ENCODE data around the gene SSTR3.
"Not testable (repeated sequence)": the region's sequence is repeated elsewhere in the genome, so short reads cannot be mapped to it uniquely, and the experiment has no call there.

Gene SSTR3

GRCh38 chr22:37253126-37253660 is 40.9 kb upstream of the SSTR3 start:
- no peaks in the 10 kb centered on the region for H3K9me3 ChIP-seq (ENCODE audit: control insufficient read depth, low read depth, low read length)
- no peaks in the 10 kb centered on the region for H3K4me1 ChIP-seq (ENCODE audit: control insufficient read depth, low read depth, low read length)
- H3K27ac ChIP-seq (ENCODE audit: low read length) = no peak overlapping the region
- no peaks in the 10 kb centered on the region for H3K27me3 ChIP-seq (ENCODE audit: control insufficient read depth, insufficient read depth, low read length)
- no peak overlapping the region for H3K4me3 ChIP-seq (ENCODE audit: low read length)
- no peak overlapping the region for H3K9ac ChIP-seq (ENCODE audit: low read length)
- no peaks in the 10 kb centered on the region for H3K36me3 ChIP-seq (ENCODE audit: control insufficient read depth, low read depth, low read length)

DNA sequence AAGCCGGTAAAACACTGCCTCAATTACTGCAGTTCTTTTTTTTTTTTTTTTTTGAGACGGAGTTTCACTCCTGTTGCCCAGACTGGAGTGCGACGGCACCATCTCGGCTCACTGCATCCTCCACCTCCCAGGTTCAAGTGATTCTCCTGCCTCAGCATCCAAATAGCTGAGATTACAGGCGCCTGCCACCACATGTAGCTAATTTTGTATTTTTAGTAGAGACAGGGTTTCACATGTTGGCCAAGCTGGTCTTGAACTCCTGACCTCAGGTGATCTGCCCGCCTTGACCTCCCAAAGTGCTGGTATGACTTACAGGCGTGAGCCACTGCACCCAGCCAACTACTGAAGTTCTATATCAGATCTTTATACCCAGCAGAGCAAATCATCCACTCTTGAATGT is 39.6 kb upstream of the SSTR3 start:
- H3K27me3 ChIP-seq (ENCODE audit: control insufficient read depth, insufficient read depth, low read length); H3K9ac ChIP-seq (ENCODE audit: low read length); H3K9me3 ChIP-seq (ENCODE audit: control insufficient read depth, low read depth, low read length); H3K36me3 ChIP-seq (ENCODE audit: control insufficient read depth, low read depth, low read length); H3K4me3 ChIP-seq (ENCODE audit: low read length); H3K27ac ChIP-seq (ENCODE audit: low read length); H3K4me1 ChIP-seq (ENCODE audit: control insufficient read depth, low read depth, low read length): not testable (repeated sequence)

DNA sequence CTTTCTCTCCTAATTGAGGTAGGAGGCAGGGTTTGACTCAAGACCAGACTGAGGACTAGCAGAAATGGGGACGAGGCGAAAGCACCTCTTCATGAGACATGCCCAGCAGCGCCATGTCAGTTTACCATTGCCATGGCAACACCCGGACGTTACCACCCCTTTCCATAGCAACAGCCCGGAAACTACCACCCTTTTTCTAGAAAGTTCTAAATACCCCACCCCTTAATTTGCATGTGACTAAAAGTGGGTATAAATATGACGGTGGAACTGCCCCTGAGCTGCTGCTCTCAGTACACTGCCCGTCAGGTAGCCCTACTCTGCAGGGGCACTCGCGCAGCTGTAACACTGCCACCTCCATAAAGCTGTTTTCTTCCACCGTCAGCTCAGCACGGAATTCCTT is 37.7 kb upstream of the SSTR3 start:
- no peaks in the 10 kb centered on the region for H3K36me3 ChIP-seq (ENCODE audit: control insufficient read depth, low read depth, low read length)
- no peak overlapping the region for H3K4me3 ChIP-seq (ENCODE audit: low read length)
- no peak overlapping the region for H3K9ac ChIP-seq (ENCODE audit: low read length)
- H3K27me3 ChIP-seq (ENCODE audit: control insufficient read depth, insufficient read depth, low read length) = no peaks in the 10 kb centered on the region
- no peaks in the 10 kb centered on the region for H3K4me1 ChIP-seq (ENCODE audit: control insufficient read depth, low read depth, low read length)
- no peaks in the 10 kb centered on the region for H3K9me3 ChIP-seq (ENCODE audit: control insufficient read depth, low read depth, low read length)
- no peak overlapping the region for H3K27ac ChIP-seq (ENCODE audit: low read length)

GRCh38 chr22:37248251-37248650 is 36.0 kb upstream of the SSTR3 start:
- Histone ChIP-seq H3K36me3 (ENCODE audit: control insufficient read depth, low read depth, low read length) (no peaks in the 10 kb centered on the region), H3K27ac (ENCODE audit: low read length) (no peak overlapping the region), H3K4me3 (ENCODE audit: low read length) (no peak overlapping the region), H3K27me3 (ENCODE audit: control insufficient read depth, insufficient read depth, low read length) (no peaks in the 10 kb centered on the region), H3K4me1 (ENCODE audit: control insufficient read depth, low read depth, low read length) (no peaks in the 10 kb centered on the region), H3K9me3 (ENCODE audit: control insufficient read depth, low read depth, low read length) (no peaks in the 10 kb centered on the region), H3K9ac (ENCODE audit: low read length) (no peak overlapping the region)

GRCh38 chr22:37245740-37246139 is 33.5 kb upstream of the SSTR3 start:
- Histone ChIP-seq H3K4me1 (ENCODE audit: control insufficient read depth, low read depth, low read length) (no peaks in the 10 kb centered on the region), H3K27me3 (ENCODE audit: control insufficient read depth, insufficient read depth, low read length) (no peaks in the 10 kb centered on the region), H3K4me3 (ENCODE audit: low read length) (no peak overlapping the region), H3K9me3 (ENCODE audit: control insufficient read depth, low read depth, low read length) (no peaks in the 10 kb centered on the region), H3K27ac (ENCODE audit: low read length) (no peak overlapping the region), H3K36me3 (ENCODE audit: control insufficient read depth, low read depth, low read length) (no peaks in the 10 kb centered on the region), H3K9ac (ENCODE audit: low read length) (no peak overlapping the region)

GRCh38 chr22:37244922-37245722 is 32.8 kb upstream of the SSTR3 start:
- no peaks in the 10 kb centered on the region for H3K27me3 ChIP-seq (ENCODE audit: control insufficient read depth, insufficient read depth, low read length)
- H3K9ac ChIP-seq (ENCODE audit: low read length) = no peak overlapping the region
- no peaks in the 10 kb centered on the region for H3K36me3 ChIP-seq (ENCODE audit: control insufficient read depth, low read depth, low read length)
- no peaks in the 10 kb centered on the region for H3K9me3 ChIP-seq (ENCODE audit: control insufficient read depth, low read depth, low read length)
- no peaks in the 10 kb centered on the region for H3K4me1 ChIP-seq (ENCODE audit: control insufficient read depth, low read depth, low read length)
- no peak overlapping the region for H3K27ac ChIP-seq (ENCODE audit: low read length)
- H3K4me3 ChIP-seq (ENCODE audit: low read length) = no peak overlapping the region

- no peaks in the 10 kb centered on the region for H3K27me3 ChIP-seq (ENCODE audit: control insufficient read depth, insufficient read depth, low read length)
- H3K4me1 ChIP-seq (ENCODE audit: control insufficient read depth, low read depth, low read length) = no peaks in the 10 kb centered on the region
- no peaks in the 10 kb centered on the region for H3K36me3 ChIP-seq (ENCODE audit: control insufficient read depth, low read depth, low read length)
- no peak within 1 kb of the TSS for H3K4me3 ChIP-seq (ENCODE audit: low read length)
- H3K27ac ChIP-seq (ENCODE audit: low read length) = no peak within 1 kb of the TSS
- H3K9me3 ChIP-seq (ENCODE audit: control insufficient read depth, low read depth, low read length) = no peaks in the 10 kb centered on the region
- H3K9ac ChIP-seq (ENCODE audit: low read length) = no peak within 1 kb of the TSS
These were observed 32.0 kb upstream of the SSTR3 start, which contains the start of gene RAC2 for GRCh38 chr22:37244114-37244921. RAC2 (minus strand) TSS chr22:37244269; CDS start chr22:37244148, 121 bp downstream.

GRCh38 chr22:37243402-37244113 is 31.3 kb upstream of the SSTR3 start:
- Histone ChIP-seq H3K27ac (ENCODE audit: low read length) (no peak overlapping the region), H3K4me3 (ENCODE audit: low read length) (no peak overlapping the region), H3K27me3 (ENCODE audit: control insufficient read depth, insufficient read depth, low read length) (no peaks in the 10 kb centered on the region), H3K9ac (ENCODE audit: low read length) (no peak overlapping the region), H3K36me3 (ENCODE audit: control insufficient read depth, low read depth, low read length) (no peaks in the 10 kb centered on the region), H3K9me3 (ENCODE audit: control insufficient read depth, low read depth, low read length) (no peaks in the 10 kb centered on the region), H3K4me1 (ENCODE audit: control insufficient read depth, low read depth, low read length) (no peaks in the 10 kb centered on the region)

- no peak overlapping the region for H3K4me3 ChIP-seq (ENCODE audit: low read length)
- H3K9me3 ChIP-seq (ENCODE audit: control insufficient read depth, low read depth, low read length) = no peaks in the 10 kb centered on the region
- H3K9ac ChIP-seq (ENCODE audit: low read length) = no peak overlapping the region
- no peaks in the 10 kb centered on the region for H3K4me1 ChIP-seq (ENCODE audit: control insufficient read depth, low read depth, low read length)
- H3K36me3 ChIP-seq (ENCODE audit: control insufficient read depth, low read depth, low read length) = no peaks in the 10 kb centered on the region
- no peaks in the 10 kb centered on the region for H3K27me3 ChIP-seq (ENCODE audit: control insufficient read depth, insufficient read depth, low read length)
- no peak overlapping the region for H3K27ac ChIP-seq (ENCODE audit: low read length)
These were observed 30.2 kb upstream of the SSTR3 start for GRCh38 chr22:37242395-37242918.

DNA sequence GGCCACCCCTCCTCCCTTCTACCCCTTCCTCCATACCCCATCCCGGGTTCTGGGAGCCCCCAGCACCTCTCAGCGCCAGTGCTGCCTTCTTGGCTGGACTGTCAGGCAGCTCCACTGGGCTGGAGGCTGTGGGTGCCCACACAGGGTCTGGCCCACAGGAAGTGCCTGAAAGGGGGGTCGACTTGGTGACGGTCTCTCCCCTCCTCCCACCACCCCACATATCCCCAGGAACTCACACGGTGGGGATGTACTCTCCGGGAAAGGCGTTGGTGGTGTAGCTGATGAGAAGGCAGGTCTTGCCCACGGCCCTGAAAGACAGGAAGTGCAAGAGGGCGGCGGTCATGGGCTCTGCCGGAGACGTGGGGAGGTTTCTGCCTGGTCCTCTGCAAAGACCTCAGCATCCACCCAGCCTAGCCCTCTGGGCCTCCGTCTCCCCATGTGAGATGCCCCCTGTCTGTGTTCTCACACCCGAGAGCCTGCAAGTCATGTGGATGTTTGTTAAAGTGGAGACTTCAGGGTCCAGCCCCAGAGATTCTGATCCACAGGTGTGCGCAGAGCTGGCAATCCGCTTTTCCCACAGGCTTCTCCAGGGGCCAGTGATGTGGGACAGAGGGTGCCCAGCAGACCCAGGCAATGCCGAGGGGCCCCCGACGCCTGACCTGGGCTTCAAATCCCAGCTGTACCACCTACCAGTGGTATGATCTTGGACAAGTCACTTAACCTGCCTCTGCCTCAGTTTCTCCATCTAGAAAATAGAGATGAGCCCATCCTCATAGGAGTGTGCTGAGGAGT is 29.3 kb upstream of the SSTR3 start:
- H3K9ac ChIP-seq (ENCODE audit: low read length) = no peak overlapping the region
- H3K4me1 ChIP-seq (ENCODE audit: control insufficient read depth, low read depth, low read length) = no peaks in the 10 kb centered on the region
- H3K4me3 ChIP-seq (ENCODE audit: low read length) = no peak overlapping the region

More for the DNA sequence above, 29.3 kb upstream of the SSTR3 start:
- Histone ChIP-seq H3K36me3 (ENCODE audit: control insufficient read depth, low read depth, low read length) (no peaks in the 10 kb centered on the region), H3K27ac (ENCODE audit: low read length) (no peak overlapping the region), H3K27me3 (ENCODE audit: control insufficient read depth, insufficient read depth, low read length) (no peaks in the 10 kb centered on the region), H3K9me3 (ENCODE audit: control insufficient read depth, low read depth, low read length) (no peaks in the 10 kb centered on the region)
